PC-3 (cell line): ENCODE results near the gene SLC9A3. TPM values are rescaled to one million over a fixed set of nuclear protein-coding genes. Genes with fewer than 3 reads are reported as not detected.

Experiments
- ATAC-seq: fragments of 200-7000 bp; cut with Tn5 transposase; 2 replicates; pipeline ENCODE4 v1.9.1; 2020; ENCODE audit warnings: mild to moderate bottlenecking, moderate library complexity
- BruUV-seq: library from RNA; stranded (reverse); fragments of 400-500 nt; replicated peaks from 2 replicates; lab custom pipeline; 2021; lab: Mats Ljungman, UMichigan
- CTCF ChIA-PET: fragments of 300-600 bp; sonication (Branson Sonifier 250); formaldehyde crosslinking; loops from one replicate; lab custom pipeline; 2022; ENCODE audit warnings: antibody characterized with exemption; lab: Charles Lee
- POLR2A ChIA-PET: fragments of 300-600 bp; sonication (Branson Sonifier 250); formaldehyde crosslinking; loops from one replicate; lab custom pipeline; 2022; ENCODE audit warnings: antibody characterized with exemption; ENCODE audit not compliant: unreplicated experiment; lab: Charles Lee
- DNase-seq: peaks from one replicate; pipeline ENCODE4 v3.0.0-alpha.2; 2015
- H2AFZ ChIP-seq: fragments of 300-600 bp; sonication (generic); 2 replicates; pipeline ENCODE4 v1.6.0; 2016; ENCODE audit warnings: antibody characterized with exemption, low read length
- H3F3A ChIP-seq: fragments of 300-600 bp; sonication (generic); one replicate; pipeline ENCODE4 v1.6.0; 2017; ENCODE audit warnings: antibody characterized with exemption, low read length, control low read depth, mild to moderate bottlenecking; ENCODE audit not compliant: unreplicated experiment
- H3K27ac ChIP-seq: fragments of 300-600 bp; sonication (generic); 2 replicates; pipeline ENCODE4 v1.5.1; 2016; ENCODE audit warnings: mild to moderate bottlenecking, low read length
- H3K27me3 ChIP-seq: fragments of 300-600 bp; sonication (generic); 2 replicates; pipeline ENCODE4 v1.6.1; 2016; ENCODE audit warnings: low read length, mixed read lengths
- H3K36me3 ChIP-seq: fragments of 300-600 bp; sonication (generic); 2 replicates; pipeline ENCODE4 v1.6.1; 2016; ENCODE audit warnings: low read depth, mixed run types, low read length, mixed read lengths
- H3K4me1 ChIP-seq: fragments of 300-600 bp; sonication (generic); 2 replicates; pipeline ENCODE4 v1.5.1; 2016; ENCODE audit warnings: low read length; ENCODE audit not compliant: insufficient read depth
- H3K4me2 ChIP-seq: fragments of 300-600 bp; sonication (generic); 2 replicates; pipeline ENCODE4 v1.6.0; 2016; ENCODE audit warnings: low read length
- H3K4me3 ChIP-seq: fragments of 300-600 bp; sonication (generic); 2 replicates; pipeline ENCODE4 v1.5.1; 2016; ENCODE audit warnings: mild to moderate bottlenecking, low read length, mixed read lengths
- H3K79me2 ChIP-seq: fragments of 300-600 bp; sonication (generic); 2 replicates; pipeline ENCODE4 v1.6.1; 2017; ENCODE audit warnings: low read length, mixed read lengths
- H3K9ac ChIP-seq: fragments of 300-600 bp; sonication (generic); 2 replicates; pipeline ENCODE4 v1.6.0; 2016; ENCODE audit warnings: mild to moderate bottlenecking, low read length
- H3K9me2 ChIP-seq: fragments of 300-600 bp; sonication (generic); replicated peaks from 2 replicates; pipeline ENCODE4 v1.6.1; 2016; ENCODE audit warnings: mixed run types, low read length, mixed read lengths
- H3K9me3 ChIP-seq: fragments of 300-600 bp; sonication (generic); 2 replicates; pipeline ENCODE4 v1.6.1; 2016; ENCODE audit warnings: low read length, mixed read lengths
- H4K20me1 ChIP-seq: fragments of 300-600 bp; sonication (generic); 2 replicates; pipeline ENCODE4 v1.6.1; 2016; ENCODE audit warnings: low read length, mixed read lengths
- EZH2 ChIP-seq: fragments of 300-600 bp; sonication (generic); IDR thresholded peaks from one replicate; pipeline ENCODE4 v1.6.1; 2017; ENCODE audit warnings: antibody characterized with exemption, mild to moderate bottlenecking, low read length; ENCODE audit not compliant: unreplicated experiment
- EZH2phosphoT487 ChIP-seq: fragments of 300-600 bp; sonication (generic); IDR thresholded peaks from 2 replicates; pipeline ENCODE4 v1.6.1; 2018; ENCODE audit warnings: mild to moderate bottlenecking, antibody characterized with exemption, low read length, borderline replicate concordance
- intact Hi-C: fragments of 100-400 bp; cut with micrococcal nuclease; formaldehyde crosslinking; loops from 2 replicates; pipeline ENCODE4 v1.9.0; 2023
- total RNA-seq: library from RNA; depleted of rRNA; stranded (reverse); fragments of >200 nt; gene quantifications from 2 replicates; pipeline ENCODE4 v1.2.3, GENCODE V29; 2014
- TF ChIP-seq, protein P1 (sequence below): fragments of 300-600 bp; sonication (generic); conservative IDR thresholded peaks from 2 replicates; pipeline ENCODE4 v1.5.1; 2017; ENCODE audit warnings: antibody characterized with exemption, low read depth, mild to moderate bottlenecking, low read length

The SLC9A3 gene
- total RNA-seq, 1 experiment from 2014 or later = 4.9 TPM

DNA sequence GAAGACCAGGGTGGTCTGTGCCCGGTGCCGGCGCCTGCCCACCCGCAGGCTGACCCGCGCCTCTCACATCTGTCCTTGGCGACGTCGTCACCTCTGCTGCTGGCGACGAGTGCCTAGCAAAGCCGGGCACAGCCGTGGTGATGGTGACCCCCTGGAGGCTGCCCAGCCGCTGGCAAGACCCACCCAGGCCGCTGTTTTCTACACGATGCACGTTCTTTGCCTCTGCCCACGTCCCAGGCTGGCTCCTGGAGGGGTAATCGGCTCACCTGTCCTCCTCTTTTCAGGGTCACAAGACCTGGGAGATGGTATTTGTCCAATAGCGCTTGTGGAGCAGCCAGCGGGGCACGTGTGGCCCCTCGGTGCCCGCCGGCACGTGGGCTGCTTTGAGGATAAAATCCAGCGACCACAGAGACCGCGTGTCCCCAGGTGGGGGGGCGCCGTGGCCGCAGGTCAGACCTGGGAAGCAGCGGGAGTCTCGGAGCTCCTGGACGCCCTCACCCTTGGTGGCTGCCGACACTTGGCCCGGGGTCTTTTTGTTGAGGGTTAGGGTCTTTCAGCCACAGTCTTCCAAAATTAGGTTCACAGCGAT lies 29.5 kb downstream of the SLC9A3 start:
- Histone ChIP-seq H2AFZ (no peak overlapping the region), H3K79me2 (no peaks in the 10 kb centered on the region), H3K4me2 (no peak overlapping the region), H3K4me3 (no peak overlapping the region), H3K36me3 (no peaks in the 10 kb centered on the region), H3K27ac (no peak overlapping the region), H3K4me1 (no peaks in the 10 kb centered on the region), H3K27me3 (no peaks in the 10 kb centered on the region), H3K9ac (no peak overlapping the region), H3K9me2 (no peaks in the 10 kb centered on the region), H3F3A (no peaks in the 10 kb centered on the region), H4K20me1 (no peaks in the 10 kb centered on the region), H3K9me3 (no peaks in the 10 kb centered on the region)
- ATAC-seq (no peak), DNase-seq (no peak)
- ChIA-PET POLR2A (no interaction called here), CTCF (no interaction called here)
- TF ChIP-seq, protein P1, sequence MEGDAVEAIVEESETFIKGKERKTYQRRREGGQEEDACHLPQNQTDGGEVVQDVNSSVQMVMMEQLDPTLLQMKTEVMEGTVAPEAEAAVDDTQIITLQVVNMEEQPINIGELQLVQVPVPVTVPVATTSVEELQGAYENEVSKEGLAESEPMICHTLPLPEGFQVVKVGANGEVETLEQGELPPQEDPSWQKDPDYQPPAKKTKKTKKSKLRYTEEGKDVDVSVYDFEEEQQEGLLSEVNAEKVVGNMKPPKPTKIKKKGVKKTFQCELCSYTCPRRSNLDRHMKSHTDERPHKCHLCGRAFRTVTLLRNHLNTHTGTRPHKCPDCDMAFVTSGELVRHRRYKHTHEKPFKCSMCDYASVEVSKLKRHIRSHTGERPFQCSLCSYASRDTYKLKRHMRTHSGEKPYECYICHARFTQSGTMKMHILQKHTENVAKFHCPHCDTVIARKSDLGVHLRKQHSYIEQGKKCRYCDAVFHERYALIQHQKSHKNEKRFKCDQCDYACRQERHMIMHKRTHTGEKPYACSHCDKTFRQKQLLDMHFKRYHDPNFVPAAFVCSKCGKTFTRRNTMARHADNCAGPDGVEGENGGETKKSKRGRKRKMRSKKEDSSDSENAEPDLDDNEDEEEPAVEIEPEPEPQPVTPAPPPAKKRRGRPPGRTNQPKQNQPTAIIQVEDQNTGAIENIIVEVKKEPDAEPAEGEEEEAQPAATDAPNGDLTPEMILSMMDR = no peak
- TF ChIP-seq EZH2 (no peak), EZH2phosphoT487 (no peak)
- intact Hi-C loops = no loop called here
- BruUV-seq = no TSS peak

DNA sequence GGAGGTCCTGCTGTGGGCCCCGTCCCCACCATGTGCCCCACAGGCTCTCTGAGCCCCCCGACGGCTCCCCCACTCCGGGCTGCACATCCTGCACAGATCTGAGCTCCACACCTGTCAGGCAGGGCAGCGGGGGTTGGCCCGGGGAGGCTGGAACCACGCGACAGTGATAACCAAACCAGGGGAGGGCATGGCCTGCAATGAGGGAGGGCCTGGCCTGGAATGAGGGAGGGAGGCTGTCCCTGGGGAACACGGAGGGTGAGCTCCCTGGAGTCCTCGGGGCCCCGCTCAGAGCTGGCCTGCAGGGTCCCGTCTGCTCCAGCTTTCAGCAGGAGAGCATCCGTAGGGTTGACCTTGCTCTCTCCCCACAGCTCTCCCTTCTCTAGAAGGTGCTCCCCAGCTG lies 30.5 kb downstream of the SLC9A3 start:
- no TSS peak for BruUV-seq
- ATAC-seq (no peak), DNase-seq (no peak)
- Histone ChIP-seq H3K36me3 (no peaks in the 10 kb centered on the region), H4K20me1 (no peaks in the 10 kb centered on the region), H3F3A (no peaks in the 10 kb centered on the region), H3K9me2 (no peaks in the 10 kb centered on the region), H3K9me3 (no peaks in the 10 kb centered on the region), H3K27ac (no peak overlapping the region), H3K79me2 (no peaks in the 10 kb centered on the region), H3K4me2 (no peak overlapping the region), H3K4me1 (no peaks in the 10 kb centered on the region), H2AFZ (no peak overlapping the region), H3K4me3 (no peak overlapping the region), H3K27me3 (no peaks in the 10 kb centered on the region), H3K9ac (no peak overlapping the region)
- TF ChIP-seq, protein P1 = no peak
- TF ChIP-seq EZH2 (no peak), EZH2phosphoT487 (no peak)
- ChIA-PET CTCF (interaction anchor here (0.6 kb wide), 1 partner anchor 47 kb away, joined by 3 read pairs; no protein-coding TSS in a partner anchor), POLR2A (no interaction called here)
- intact Hi-C loops = no loop called here

DNA sequence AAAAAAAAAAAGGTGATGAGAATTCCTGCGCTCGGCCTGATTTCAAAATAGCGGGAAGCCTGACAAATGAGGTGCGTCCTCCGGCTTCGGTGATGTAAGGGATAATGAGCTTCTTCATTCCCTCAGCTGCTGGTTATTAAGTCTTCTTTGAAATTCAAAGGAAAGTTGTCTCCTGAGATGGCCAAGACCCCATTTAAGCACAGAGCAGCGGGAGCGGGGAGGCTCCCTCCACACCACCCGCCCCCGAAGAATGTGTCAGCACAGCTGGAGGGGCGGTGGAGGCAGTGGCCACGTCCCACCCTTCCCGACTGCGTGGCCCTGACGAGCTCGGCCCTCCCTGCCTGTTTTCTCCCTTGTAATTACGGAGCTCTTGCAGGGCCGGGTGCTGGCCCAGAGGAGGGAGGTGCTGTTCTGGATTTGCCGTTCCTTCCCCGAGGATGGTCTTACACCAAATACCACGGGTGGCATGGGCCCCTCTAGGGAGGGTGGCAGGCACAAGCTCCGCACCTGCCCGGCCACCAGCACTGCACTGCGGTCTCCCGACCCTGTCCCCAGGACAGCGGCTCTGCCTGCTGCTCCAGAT lies 31.0 kb downstream of the SLC9A3 start:
- Histone ChIP-seq H3K9me2 (no peaks in the 10 kb centered on the region), H3K4me1 (no peaks in the 10 kb centered on the region), H3K9ac (no peak overlapping the region), H3K36me3 (no peaks in the 10 kb centered on the region), H3K27ac (no peak overlapping the region), H3K27me3 (no peaks in the 10 kb centered on the region), H3K4me2 (no peak overlapping the region), H3K9me3 (no peaks in the 10 kb centered on the region), H4K20me1 (no peaks in the 10 kb centered on the region), H3F3A (no peaks in the 10 kb centered on the region), H3K79me2 (no peaks in the 10 kb centered on the region), H3K4me3 (no peak overlapping the region), H2AFZ (no peak overlapping the region)
- BruUV-seq = no TSS peak
- POLR2A ChIA-PET = no interaction called here
- ATAC-seq = no peak
- CTCF ChIA-PET = interaction anchor here (0.6 kb wide), 1 partner anchor 47 kb away, joined by 3 read pairs; no protein-coding TSS in a partner anchor
- TF ChIP-seq, protein P1 = no peak
- TF ChIP-seq EZH2phosphoT487 = no peak
- no peak for TF ChIP-seq EZH2
- no peak for DNase-seq
- intact Hi-C loops = no loop called here
